ENCODE data around the gene CDC42EP3.

GRCh38 chr2:37630776-37631175, 40.7 kb downstream of the CDC42EP3 start:
- TF ChIP-seq CTCF (IDR thresholded peaks at IDR 0.05): no peak
- no peak for TF ChIP-seq POLR2A (IDR thresholded peaks at IDR 0.05)

All from adrenal gland (tissue), 5 donors.